ENCODE results near the gene TMEM54. TPM values are rescaled to one million over a fixed set of nuclear protein-coding genes. Genes with fewer than 3 reads are reported as not detected.

The TMEM54 gene
- total RNA-seq, 1 donor from 2014 or later, result 99.0 TPM

GRCh38 chr1:32926562-32926961, 25.4 kb upstream of the TMEM54 start:
- H3K27me3 ChIP-seq (ENCODE audit: control insufficient read depth, insufficient read depth, low read length), result no peaks in the 10 kb centered on the region
- DNase-seq (ENCODE audit: low read depth), result no peak
- no peak overlapping the region for H3K4me3 ChIP-seq (ENCODE audit: low read depth, low read length)
- no peaks in the 10 kb centered on the region for H3K36me3 ChIP-seq (ENCODE audit: control insufficient read depth, insufficient read depth, low read length)
- no peak for TF ChIP-seq CTCF (IDR thresholded peaks at IDR 0.05; ENCODE audit: insufficient read depth, low read length, poor library complexity, severe bottlenecking)

DNA sequence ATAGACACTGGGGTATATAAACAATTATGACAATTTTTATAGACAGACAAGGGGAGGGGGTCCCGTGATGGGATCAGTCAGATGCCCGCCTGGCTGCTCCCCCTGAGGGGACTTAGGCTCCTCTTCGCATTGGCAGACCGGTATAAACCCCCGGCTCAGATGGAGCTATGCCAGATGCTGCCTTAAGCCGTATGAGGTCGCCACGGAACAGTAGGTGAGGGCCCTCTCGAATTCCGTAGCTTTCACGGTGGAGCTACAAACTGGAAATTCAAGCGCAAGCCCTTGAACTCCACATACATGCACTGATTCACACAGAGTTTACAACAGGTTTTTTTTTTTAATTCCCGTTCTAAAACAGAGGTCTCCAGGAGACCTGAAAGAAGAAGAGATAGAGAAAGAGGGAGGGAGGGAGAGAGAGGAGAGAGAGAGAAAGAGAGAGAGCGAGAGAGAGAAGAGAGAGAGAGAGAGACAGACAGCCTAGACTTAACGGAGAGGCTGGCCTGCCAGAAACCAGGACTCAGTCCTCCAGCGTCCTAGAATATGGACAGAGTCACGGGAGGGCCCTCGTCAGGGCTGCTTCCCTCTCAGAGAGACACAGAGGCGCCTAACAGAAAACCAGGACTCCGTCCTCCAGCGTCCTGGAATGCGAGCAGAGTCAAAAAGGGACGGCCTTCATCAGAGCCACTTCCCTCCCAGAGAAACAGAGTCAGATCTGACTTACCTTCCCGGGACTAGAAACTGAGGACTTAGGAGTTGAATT, 24.4 kb upstream of the TMEM54 start:
- DNase-seq (ENCODE audit: low read depth), result no peak
- Histone ChIP-seq H3K4me3 (ENCODE audit: low read depth, low read length) (no peak overlapping the region), H3K27me3 (ENCODE audit: control insufficient read depth, insufficient read depth, low read length) (no peaks in the 10 kb centered on the region), H3K36me3 (ENCODE audit: control insufficient read depth, insufficient read depth, low read length) (no peaks in the 10 kb centered on the region)
- TF ChIP-seq CTCF (IDR thresholded peaks at IDR 0.05; ENCODE audit: insufficient read depth, low read length, poor library complexity, severe bottlenecking), result peak; percentile 4

DNA sequence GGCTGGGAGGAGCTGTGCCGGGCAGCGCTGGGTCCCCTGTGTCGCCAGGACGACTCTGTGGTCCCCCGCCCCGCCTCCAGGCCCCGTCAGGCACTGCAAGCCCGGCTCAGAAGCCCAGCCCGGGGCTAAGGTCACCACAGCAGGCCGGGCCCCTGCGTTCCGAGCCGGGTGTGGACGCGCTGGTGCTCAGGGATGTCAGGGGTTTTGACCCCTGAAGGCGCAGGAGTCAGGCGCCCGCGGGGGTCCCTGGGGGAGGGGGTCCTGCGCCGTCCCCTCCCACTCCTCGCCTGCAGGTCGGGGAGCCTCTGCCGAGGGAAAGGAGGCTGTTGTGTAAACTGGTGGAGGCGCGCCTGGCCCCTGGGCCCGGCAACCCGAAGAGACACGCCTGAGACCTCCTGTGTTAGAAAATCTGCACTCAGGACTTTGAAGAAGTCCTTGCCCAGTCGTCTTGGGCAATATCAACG, 23.7 kb upstream of the TMEM54 start:
- H3K4me3 ChIP-seq (ENCODE audit: low read depth, low read length), result no peak overlapping the region
- no peak for TF ChIP-seq CTCF (IDR thresholded peaks at IDR 0.05; ENCODE audit: insufficient read depth, low read length, poor library complexity, severe bottlenecking)

GRCh38 chr1:32920833-32921232, 19.6 kb upstream of the TMEM54 start:
- H3K27me3 ChIP-seq (ENCODE audit: control insufficient read depth, insufficient read depth, low read length), result no peaks in the 10 kb centered on the region
- no peak for DNase-seq (ENCODE audit: low read depth)

More for the DNA sequence above, 23.7 kb upstream of the TMEM54 start:
- Histone ChIP-seq H3K27me3 (ENCODE audit: control insufficient read depth, insufficient read depth, low read length) (no peaks in the 10 kb centered on the region), H3K36me3 (ENCODE audit: control insufficient read depth, insufficient read depth, low read length) (no peaks in the 10 kb centered on the region)
- DNase-seq (ENCODE audit: low read depth), result no peak

GRCh38 chr1:32919811-32920733, 18.9 kb upstream of the TMEM54 start:
- DNase-seq (ENCODE audit: low read depth), result peak; percentile 72
- Histone ChIP-seq H3K27me3 (ENCODE audit: control insufficient read depth, insufficient read depth, low read length) (no peaks in the 10 kb centered on the region), H3K36me3 (ENCODE audit: control insufficient read depth, insufficient read depth, low read length) (no peaks in the 10 kb centered on the region), H3K4me3 (ENCODE audit: low read depth, low read length) (no peak overlapping the region)
- no peak for TF ChIP-seq CTCF (IDR thresholded peaks at IDR 0.05; ENCODE audit: insufficient read depth, low read length, poor library complexity, severe bottlenecking)

More at GRCh38 chr1:32920833-32921232, 19.6 kb upstream of the TMEM54 start:
- no peak for TF ChIP-seq CTCF (IDR thresholded peaks at IDR 0.05; ENCODE audit: insufficient read depth, low read length, poor library complexity, severe bottlenecking)
- H3K36me3 ChIP-seq (ENCODE audit: control insufficient read depth, insufficient read depth, low read length), result no peaks in the 10 kb centered on the region
- H3K4me3 ChIP-seq (ENCODE audit: low read depth, low read length), result no peak overlapping the region
